ENCODE measurements around the gene LRRC56.

Gene LRRC56

DNA sequence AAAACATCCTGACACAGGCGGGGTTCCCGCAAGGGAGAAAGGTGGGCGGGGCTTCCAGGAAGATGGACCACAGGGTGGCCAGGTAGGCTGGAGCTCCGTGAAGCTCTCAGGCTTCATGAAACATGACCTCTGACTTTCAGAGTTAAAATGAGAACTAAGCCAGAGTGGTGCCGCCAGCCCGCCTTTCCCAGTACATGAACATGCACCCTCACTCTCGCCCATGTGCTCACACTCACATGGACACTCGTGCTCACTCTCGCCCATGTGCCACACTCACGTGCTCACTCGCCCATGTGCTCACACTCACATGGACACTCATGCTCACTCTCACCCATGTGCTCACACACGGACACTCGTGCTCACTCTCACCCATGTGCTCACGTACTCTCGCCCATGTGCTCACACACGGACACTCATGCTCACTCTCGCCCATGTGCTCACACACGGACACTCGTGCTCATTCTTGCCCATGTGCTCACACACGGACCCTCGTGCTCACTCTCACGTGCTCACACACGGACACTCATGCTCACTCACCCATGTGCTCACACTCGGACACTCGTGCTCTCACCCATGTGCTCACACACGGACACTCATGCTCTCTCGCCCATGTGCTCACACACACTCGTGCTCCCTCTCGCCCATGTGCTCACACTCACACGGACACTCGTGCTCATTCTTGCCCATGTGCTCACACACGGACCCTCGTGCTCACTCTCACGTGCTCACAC, 40.3 kb upstream of the LRRC56 start:
- Mint-ChIP-seq H3K27ac (peak overlapping the region; percentile 30), H3K36me3 (ENCODE audit: low read depth) (peaks cover 100% of the 10 kb centered on the region), H3K27me3 (no peaks in the 10 kb centered on the region), H3K9me3 (no peaks in the 10 kb centered on the region), H3K4me3 (no peak overlapping the region), H3K4me1 (ENCODE audit: low read depth) (peaks cover 61% of the 10 kb centered on the region)
- intact Hi-C loops (cut with micrococcal nuclease), result no loop called here

DNA sequence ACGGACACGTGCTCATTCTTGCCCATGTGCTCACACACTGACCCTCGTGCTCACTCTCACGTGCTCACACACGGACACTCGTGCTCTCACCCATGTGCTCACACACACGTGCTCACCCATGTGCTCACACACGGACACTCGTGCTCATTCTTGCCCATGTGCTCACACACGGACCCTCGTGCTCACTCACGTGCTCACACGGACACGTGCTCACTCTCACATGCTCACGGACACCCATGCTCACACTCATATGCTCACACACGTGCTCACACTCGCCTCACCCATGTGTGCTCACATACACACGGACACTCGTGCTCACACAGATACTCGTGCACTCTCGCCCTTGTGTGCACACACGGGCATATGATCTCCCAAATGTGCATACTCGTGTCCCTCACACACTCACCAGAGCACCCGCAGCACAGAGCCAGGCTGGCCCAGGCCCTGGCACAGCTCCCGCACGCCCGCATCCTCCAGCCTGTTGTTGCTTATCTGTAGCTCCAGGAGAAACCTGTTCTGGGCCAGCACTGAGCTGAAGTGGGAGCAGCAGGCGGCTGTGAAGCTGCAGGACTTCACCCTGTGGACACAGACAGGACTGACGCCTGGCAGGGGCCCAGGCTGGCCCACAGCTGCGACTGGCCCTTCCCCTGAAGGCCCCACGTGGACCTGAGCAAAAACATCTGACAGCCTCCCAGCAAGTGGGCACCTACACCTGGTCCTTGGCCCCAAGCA, 39.6 kb upstream of the LRRC56 start:
- H3K27ac Mint-ChIP-seq, result peak overlapping the region; percentile 30
- H3K27me3 Mint-ChIP-seq, result no peaks in the 10 kb centered on the region
- H3K4me3 Mint-ChIP-seq, result no peak overlapping the region
- intact Hi-C loops (cut with micrococcal nuclease), result no loop called here
- H3K36me3 Mint-ChIP-seq (ENCODE audit: low read depth), result peaks cover 100% of the 10 kb centered on the region
- H3K9me3 Mint-ChIP-seq, result no peaks in the 10 kb centered on the region
- peaks cover 69% of the 10 kb centered on the region for H3K4me1 Mint-ChIP-seq (ENCODE audit: low read depth)

DNA sequence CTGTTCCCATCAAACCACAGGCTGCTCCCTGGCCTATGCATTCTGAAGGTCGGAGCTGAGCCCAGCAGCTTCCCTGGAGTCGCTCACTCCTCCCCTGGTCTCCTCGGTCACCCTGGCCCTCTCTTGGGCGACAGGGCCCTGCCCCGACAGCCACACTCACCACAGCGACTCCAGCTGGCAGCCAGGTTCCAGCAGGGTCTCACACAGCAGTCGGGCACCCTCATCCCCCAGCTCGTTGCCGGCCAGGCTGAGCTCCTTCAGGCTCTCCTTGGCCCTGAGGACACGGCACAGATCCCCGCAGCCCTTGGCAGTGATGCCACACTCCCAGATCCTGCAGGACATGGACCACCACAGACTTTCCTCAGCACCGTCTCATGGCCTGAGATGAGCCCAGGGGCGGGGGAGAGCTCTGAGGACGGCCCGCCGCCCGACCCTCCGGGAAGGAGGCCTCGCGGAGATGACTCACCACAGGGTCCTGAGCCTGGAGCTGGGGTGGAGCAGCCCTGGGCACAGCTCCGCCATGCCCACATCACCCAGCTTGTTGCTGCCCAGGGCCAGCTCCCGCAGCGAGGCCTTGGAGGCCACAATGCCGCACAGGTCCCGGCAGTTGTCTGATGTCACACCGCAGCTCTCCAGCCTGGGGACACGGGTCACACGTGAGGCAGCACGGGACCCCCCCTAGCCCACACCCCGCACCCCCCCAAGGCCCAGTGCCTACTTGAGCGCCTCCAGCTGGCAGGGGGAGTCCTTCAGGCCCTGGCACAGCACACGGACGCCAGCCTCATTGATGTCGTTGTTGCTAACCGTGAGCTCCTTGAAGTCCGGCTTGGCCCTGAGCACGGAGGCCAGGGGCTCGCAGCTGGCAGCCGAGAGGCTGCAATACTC, 38.8 kb upstream of the LRRC56 start:
- intact Hi-C loops (cut with micrococcal nuclease), result no loop called here
- H3K27ac Mint-ChIP-seq, result peak overlapping the region; percentile 30
- no peaks in the 10 kb centered on the region for H3K27me3 Mint-ChIP-seq
- peaks cover 100% of the 10 kb centered on the region for H3K36me3 Mint-ChIP-seq (ENCODE audit: low read depth)
- H3K9me3 Mint-ChIP-seq, result no peaks in the 10 kb centered on the region
- H3K4me3 Mint-ChIP-seq, result no peak overlapping the region
- H3K4me1 Mint-ChIP-seq (ENCODE audit: low read depth), result peaks cover 71% of the 10 kb centered on the region

DNA sequence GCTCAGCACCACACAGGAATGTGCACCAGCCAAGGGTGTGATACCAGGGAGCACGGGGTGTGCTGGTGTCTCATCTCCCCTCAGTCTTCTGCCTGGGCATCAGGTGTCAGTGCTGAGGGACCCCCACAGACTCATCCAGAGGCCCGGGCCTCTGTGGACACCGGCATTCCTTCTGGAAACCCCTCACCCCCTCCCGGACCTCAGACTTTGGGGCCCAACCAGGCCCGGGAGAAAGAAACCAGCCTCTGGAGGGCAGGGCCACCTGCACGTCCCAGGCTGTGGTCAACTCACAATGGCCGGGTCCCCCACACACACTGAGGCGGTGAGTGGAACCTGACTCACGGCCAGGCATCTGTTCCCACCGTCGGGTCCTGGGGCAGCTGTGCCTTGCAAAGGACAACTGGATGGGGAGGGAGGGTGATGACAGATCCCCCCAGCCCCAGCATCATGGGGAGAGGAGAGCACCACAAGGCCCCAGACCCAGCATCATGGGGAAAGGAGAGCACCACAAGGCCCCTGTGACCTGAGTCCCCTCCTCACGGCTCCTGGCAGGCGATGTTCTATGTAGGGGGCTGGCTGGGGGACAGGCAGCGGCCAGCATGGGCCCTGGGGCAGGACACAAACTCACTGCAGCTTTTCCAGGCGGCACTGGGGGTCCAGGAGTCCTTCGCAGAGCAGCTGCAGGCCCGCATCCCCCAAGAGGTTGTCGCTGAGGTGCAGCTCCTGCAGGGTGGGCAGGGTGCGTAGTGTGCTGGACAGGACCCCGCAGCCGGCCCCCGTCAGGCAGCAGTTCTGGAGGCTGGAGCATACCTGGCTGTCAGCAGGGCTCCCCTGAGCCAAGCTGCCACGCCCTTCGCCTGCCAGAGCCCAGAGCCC, 37.9 kb upstream of the LRRC56 start:
- H3K27ac Mint-ChIP-seq, result peak overlapping the region; percentile 30
- no peaks in the 10 kb centered on the region for H3K9me3 Mint-ChIP-seq
- intact Hi-C loops (cut with micrococcal nuclease), result loop anchor here (10.0 kb wide), 1 partner anchor 295 kb away; the partner anchor contains the start of genes BET1L and RIC8A
- no peak overlapping the region for H3K4me3 Mint-ChIP-seq
- H3K27me3 Mint-ChIP-seq, result no peaks in the 10 kb centered on the region
- H3K4me1 Mint-ChIP-seq (ENCODE audit: low read depth), result peaks cover 71% of the 10 kb centered on the region
- peaks cover 100% of the 10 kb centered on the region for H3K36me3 Mint-ChIP-seq (ENCODE audit: low read depth)

DNA sequence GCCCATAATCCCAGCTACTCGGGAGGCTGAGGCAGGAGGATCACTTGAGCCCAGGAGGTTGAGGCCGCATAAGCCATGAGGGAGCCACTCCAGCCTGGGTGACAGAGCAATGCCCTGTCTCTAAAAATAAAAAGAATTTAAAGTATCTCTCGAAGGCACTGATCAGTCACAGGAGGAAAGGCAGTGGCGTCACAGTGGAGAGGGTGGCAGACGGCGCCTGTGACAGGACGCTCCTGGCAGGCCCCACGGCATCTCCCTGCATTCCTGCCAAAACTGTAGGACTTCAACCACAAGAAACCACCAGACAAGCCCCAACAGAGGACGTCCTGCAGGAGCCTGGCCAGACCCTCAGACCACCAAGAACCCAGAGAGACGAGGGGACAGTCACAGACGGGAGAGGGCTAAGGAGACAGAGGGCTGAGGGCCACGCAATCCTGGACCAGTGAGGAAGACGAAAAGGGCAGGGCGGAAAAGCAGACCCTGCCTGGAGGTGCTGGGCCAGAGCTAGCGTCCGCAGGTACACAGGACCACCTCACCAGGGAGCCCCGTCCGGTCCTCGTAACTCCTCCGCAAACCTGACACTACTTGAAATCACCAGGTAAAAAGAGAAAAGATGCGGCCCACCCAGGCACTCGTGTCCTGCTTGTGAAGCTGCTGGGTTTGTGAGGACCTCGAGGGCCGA, 36.2 kb upstream of the LRRC56 start:
- H3K36me3 Mint-ChIP-seq (ENCODE audit: low read depth), result peaks cover 91% of the 10 kb centered on the region
- H3K27ac Mint-ChIP-seq, result peak overlapping the region; percentile 100

DNA sequence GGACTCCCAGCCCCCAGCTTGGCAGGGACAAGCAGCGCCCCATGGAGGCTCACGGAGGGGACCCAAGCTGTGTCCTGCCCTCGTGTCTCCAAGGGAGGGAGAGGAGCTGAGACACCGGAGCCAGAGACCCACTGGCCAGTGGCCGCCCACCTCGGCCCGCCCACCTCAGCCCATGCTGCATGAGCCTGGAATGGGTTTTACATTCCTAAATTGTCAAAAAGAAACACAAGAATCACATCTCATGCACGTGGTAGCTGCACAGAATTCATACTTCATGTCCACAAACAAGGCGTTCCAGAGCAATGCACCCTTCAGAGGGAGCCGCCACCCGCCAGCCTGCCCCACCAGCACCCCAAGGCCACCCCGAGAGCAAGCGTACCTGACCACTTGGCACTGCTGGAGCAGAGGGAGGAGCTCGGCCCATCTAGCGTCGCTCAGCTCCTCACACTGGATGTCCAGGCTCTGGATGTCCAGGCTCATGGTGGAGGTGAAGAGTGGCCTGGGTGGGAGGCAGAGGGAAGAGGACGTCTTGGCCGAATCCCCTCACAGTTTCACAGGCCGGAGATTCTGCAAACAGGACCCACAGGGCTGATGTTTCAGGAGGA, 35.5 kb upstream of the LRRC56 start:
- peak overlapping the region; percentile 100 for H3K27ac Mint-ChIP-seq
- H3K4me1 Mint-ChIP-seq (ENCODE audit: low read depth), result peaks cover 66% of the 10 kb centered on the region
- H3K36me3 Mint-ChIP-seq (ENCODE audit: low read depth), result peaks cover 91% of the 10 kb centered on the region
- H3K4me3 Mint-ChIP-seq, result peak overlapping the region; percentile 89
- H3K27me3 Mint-ChIP-seq, result no peaks in the 10 kb centered on the region
- no peaks in the 10 kb centered on the region for H3K9me3 Mint-ChIP-seq
- intact Hi-C loops (cut with micrococcal nuclease), result loop anchor here (2.0 to 10.0 kb wide), 2 partner anchors 17 to 297 kb away; partner anchors contain the start of genes BET1L and RIC8A

More for the DNA sequence above, 36.2 kb upstream of the LRRC56 start:
- peak overlapping the region; percentile 89 for H3K4me3 Mint-ChIP-seq
- H3K27me3 Mint-ChIP-seq, result no peaks in the 10 kb centered on the region
- intact Hi-C loops (cut with micrococcal nuclease), result loop anchor here (10.0 kb wide), 1 partner anchor 296 kb away; the partner anchor contains the start of genes BET1L and RIC8A
- H3K9me3 Mint-ChIP-seq, result no peaks in the 10 kb centered on the region
- peaks cover 69% of the 10 kb centered on the region for H3K4me1 Mint-ChIP-seq (ENCODE audit: low read depth)

DNA sequence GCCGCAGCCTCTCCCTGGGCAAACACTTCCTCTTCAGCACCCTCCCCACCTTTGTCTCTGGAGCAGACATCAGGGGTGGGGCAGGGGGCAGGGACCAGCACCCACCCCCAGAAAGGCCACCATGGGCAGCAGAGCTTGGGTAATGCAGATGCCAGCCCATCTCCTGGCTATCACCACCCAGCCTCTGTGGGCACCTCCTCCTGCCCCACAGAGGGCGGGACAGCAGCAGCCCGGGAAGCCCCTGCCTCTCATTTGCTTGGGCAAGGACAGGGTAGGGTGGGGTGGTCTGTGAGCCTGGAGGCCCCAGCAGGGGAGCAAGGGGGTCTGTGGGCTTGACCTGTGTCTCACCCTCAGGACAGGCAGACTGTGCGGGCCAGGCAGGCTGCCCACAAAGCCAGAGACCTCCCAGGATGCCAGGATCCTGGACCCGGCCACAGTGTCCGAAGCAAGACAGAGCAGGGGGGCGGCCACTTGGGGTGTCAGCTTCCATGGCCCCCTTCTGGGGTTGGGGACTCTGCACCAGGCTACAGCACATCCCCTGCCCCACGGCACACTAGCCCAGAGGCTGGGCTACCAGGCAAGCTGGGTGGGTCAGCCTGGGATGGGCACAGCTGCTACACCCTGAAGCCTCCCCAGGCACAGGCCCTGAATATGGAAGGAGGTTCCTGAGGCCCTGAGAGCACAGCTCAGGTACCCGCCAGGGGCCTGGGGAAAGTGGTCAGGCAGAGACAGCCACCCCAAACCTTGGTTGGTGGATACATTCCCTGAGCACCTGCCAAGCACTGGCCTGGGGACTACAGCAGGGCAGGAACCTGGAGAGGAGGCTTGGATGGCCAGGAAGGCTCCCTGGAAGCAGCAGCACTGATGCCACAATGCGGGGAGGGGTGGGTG, 34.8 kb upstream of the LRRC56 start:
- peaks cover 84% of the 10 kb centered on the region for H3K36me3 Mint-ChIP-seq (ENCODE audit: low read depth)
- H3K4me3 Mint-ChIP-seq, result peak overlapping the region; percentile 89
- H3K27me3 Mint-ChIP-seq, result no peaks in the 10 kb centered on the region
- no peaks in the 10 kb centered on the region for H3K9me3 Mint-ChIP-seq
- H3K4me1 Mint-ChIP-seq (ENCODE audit: low read depth), result peaks cover 59% of the 10 kb centered on the region
- peak overlapping the region; percentile 100 for H3K27ac Mint-ChIP-seq
- intact Hi-C loops (cut with micrococcal nuclease), result loop anchor here (2.0 to 10.0 kb wide), 2 partner anchors 16 to 298 kb away; partner anchors contain the start of genes BET1L and RIC8A

DNA sequence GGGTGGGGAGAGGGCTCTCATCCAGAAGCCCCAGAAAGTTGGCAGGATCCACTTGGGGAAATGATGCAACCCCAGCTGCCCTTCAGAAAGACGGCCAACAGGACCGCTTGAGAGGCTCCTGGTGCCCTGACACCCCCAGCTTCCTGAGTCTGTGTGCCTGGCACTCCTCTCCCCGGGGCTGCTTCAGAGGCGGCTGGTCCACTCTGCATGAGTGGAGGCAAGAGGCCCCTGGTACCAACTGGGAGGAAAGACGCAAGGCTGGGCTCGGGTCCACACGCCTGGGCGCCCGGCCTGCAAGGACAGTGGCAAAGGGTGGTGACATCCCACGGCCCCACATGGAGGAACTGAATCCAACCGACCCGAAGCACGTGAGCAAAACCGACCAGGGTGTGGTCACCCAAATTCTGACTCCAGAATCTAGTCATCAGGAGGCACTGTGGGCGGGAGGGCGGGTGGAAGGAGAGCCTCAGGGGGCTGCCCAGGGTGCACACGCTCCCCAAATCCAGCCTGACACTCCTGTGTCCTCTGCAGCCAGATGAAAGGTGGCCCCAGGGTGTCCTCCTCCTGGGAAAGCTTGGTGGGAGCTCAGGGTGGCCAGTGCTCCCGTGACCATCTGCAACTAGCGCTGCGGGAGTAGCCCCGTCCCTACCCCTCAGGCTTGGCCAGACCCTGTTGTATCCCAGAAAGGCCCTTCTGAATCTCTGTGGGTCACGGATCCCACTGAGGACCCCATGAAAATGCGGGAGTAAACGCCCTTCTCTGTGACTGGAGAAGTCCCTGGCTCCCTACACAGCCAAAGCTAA, 33.9 kb upstream of the LRRC56 start:
- intact Hi-C loops (cut with micrococcal nuclease), result loop anchor here (2.0 to 10.0 kb wide), 2 partner anchors 15 to 299 kb away; partner anchors contain the start of genes BET1L and RIC8A
- H3K36me3 Mint-ChIP-seq (ENCODE audit: low read depth), result peaks cover 81% of the 10 kb centered on the region
- H3K27me3 Mint-ChIP-seq, result no peaks in the 10 kb centered on the region
- peaks cover 58% of the 10 kb centered on the region for H3K4me1 Mint-ChIP-seq (ENCODE audit: low read depth)
- peak overlapping the region; percentile 100 for H3K27ac Mint-ChIP-seq
- no peaks in the 10 kb centered on the region for H3K9me3 Mint-ChIP-seq
- H3K4me3 Mint-ChIP-seq, result peak overlapping the region; percentile 89

DNA sequence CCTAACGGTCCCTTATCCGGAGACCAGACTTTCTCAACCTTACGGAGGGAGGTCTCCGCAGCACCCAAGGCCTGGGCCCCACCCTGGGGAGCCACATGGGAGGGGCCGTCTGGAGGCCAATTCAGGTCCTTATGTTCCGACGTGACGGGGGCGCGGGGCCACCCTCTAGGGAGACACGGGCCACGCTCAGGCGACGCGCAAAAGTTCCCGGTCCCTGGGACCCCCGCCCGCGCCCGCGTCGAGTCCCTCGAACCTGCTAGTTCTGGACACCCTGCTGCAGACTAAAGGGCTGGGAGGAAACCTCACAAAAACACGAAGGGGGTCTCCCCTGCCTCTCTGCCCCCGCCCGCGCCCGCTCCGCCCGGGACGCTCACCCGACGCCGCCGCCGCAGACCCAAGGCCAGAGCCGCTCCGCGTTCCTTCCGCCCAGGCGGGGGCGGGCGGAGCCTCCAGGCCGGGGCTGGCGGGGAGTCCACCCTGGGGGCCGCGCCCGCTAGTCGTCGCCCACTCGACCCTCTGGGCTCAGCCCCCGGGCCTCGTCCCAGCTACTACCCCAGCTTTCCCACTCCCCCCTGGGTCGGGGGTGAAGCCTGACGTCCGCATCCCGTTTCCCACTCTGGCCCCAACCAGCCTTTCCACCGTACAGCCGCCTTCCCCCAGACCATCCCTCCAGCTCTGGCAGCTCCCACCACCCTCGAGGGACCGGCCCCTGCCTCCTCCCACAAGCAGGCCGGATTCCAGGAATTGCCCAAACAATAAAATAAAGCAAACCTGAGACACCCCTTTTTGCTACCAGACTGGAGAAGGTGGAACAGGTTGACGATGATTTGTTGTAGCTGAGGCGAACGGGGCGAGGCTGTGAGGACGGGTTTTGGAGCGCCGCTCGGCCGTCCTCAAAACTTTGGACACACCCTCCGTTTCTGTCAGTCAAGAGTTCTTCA, 33.0 kb upstream of the LRRC56 start:
- intact Hi-C loops (cut with micrococcal nuclease), result loop anchor here (2.0 to 10.0 kb wide), 2 partner anchors 32 to 300 kb away; partner anchors contain the start of genes BET1L, LRRC56 and RIC8A
- peak overlapping the region; percentile 100 for H3K27ac Mint-ChIP-seq

DNA sequence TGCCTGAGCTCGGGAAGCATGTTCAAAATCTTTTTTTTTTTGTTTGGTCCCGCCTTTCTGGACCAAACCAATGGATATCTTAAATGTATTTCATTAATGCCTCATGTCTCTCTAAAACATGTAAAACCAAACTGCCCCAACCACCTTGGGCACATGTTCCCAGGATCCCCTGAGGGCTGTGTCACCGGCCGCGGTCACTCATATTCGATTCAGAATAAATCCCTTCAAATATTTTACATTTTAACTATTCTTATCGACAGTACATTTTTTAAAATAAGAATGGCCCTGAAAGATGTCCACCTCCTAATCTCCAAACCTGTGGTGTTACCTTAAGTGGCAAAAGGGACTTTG, 32.4 kb upstream of the LRRC56 start:
- H3K4me1 Mint-ChIP-seq (ENCODE audit: low read depth), result peaks cover 57% of the 10 kb centered on the region
- intact Hi-C loops (cut with micrococcal nuclease), result loop anchor here (2.0 to 10.0 kb wide), 2 partner anchors 32 to 300 kb away; partner anchors contain the start of genes BET1L, LRRC56 and RIC8A
- no peaks in the 10 kb centered on the region for H3K9me3 Mint-ChIP-seq
- peak overlapping the region; percentile 100 for H3K27ac Mint-ChIP-seq
- no peaks in the 10 kb centered on the region for H3K27me3 Mint-ChIP-seq
- peak overlapping the region; percentile 89 for H3K4me3 Mint-ChIP-seq
- H3K36me3 Mint-ChIP-seq (ENCODE audit: low read depth), result peaks cover 81% of the 10 kb centered on the region

More for the DNA sequence above, 33.0 kb upstream of the LRRC56 start:
- Mint-ChIP-seq H3K27me3 (no peaks in the 10 kb centered on the region), H3K36me3 (ENCODE audit: low read depth) (peaks cover 81% of the 10 kb centered on the region), H3K4me3 (peak overlapping the region; percentile 89), H3K4me1 (ENCODE audit: low read depth) (peaks cover 56% of the 10 kb centered on the region), H3K9me3 (no peaks in the 10 kb centered on the region)
